ENCODE results near the gene CLASP1.

- TF ChIP-seq CTCF (conservative IDR thresholded peaks at IDR 0.05; ENCODE audit: low read length) (no peak), EZH2phosphoT487 (IDR thresholded peaks at IDR 0.05; ENCODE audit: borderline replicate concordance, low read depth, low read length) (no peak)
Measured at GRCh38 chr2:121359170-121359569, 290.1 kb downstream of the CLASP1 start.
